ENCODE results near the gene KRT8. TPM values are rescaled to one million over a fixed set of nuclear protein-coding genes. Genes with fewer than 3 reads are reported as not detected.

Gene KRT8
- total RNA-seq, 1 donor from 2014 or later = 82.2 TPM

GRCh38 chr12:52878507-52879393, 26.1 kb downstream of the KRT8 start:
- intact Hi-C loops (cut with DNase I) = loop anchor here (1.0 to 10.0 kb wide), 3 partner anchors 295 to 834 kb away; no protein-coding TSS in a partner anchor

GRCh38 chr12:52877242-52877641, 27.6 kb downstream of the KRT8 start:
- intact Hi-C loops (cut with DNase I) = loop anchor here (10.0 kb wide), 2 partner anchors 662 to 832 kb away; no protein-coding TSS in a partner anchor
- no peak for DNase-seq (ENCODE audit: low spot score)

More at GRCh38 chr12:52878507-52879393, 26.1 kb downstream of the KRT8 start:
- DNase-seq (ENCODE audit: low spot score) = no peak

GRCh38 chr12:52876372-52876771, 28.5 kb downstream of the KRT8 start:
- DNase-seq (ENCODE audit: low spot score) = no peak
- intact Hi-C loops (cut with DNase I) = loop anchor here (10.0 kb wide), 2 partner anchors 662 to 832 kb away; no protein-coding TSS in a partner anchor

GRCh38 chr12:52874573-52875435, 30.1 kb downstream of the KRT8 start:
- DNase-seq (ENCODE audit: low spot score) = no peak
- intact Hi-C loops (cut with DNase I) = loop anchor here (2.0 to 10.0 kb wide), 3 partner anchors 660 to 830 kb away; no protein-coding TSS in a partner anchor

- intact Hi-C loops (cut with DNase I) = loop anchor here (2.0 to 10.0 kb wide), 3 partner anchors 659 to 829 kb away; no protein-coding TSS in a partner anchor
- DNase-seq (ENCODE audit: low spot score) = peak; percentile 94
These were observed 30.9 kb downstream of the KRT8 start for GRCh38 chr12:52873832-52874572.

- intact Hi-C loops (cut with DNase I) = loop anchor here (10.0 kb wide), 2 partner anchors 659 to 829 kb away; no protein-coding TSS in a partner anchor
- no peak for DNase-seq (ENCODE audit: low spot score)
These were observed 31.4 kb downstream of the KRT8 start for GRCh38 chr12:52873513-52873831.

- intact Hi-C loops (cut with DNase I) = loop anchor here (10.0 kb wide), 2 partner anchors 658 to 828 kb away; no protein-coding TSS in a partner anchor
- DNase-seq (ENCODE audit: low spot score) = no peak
These were observed 32.1 kb downstream of the KRT8 start for GRCh38 chr12:52872644-52873389.

GRCh38 chr12:52871291-52872039, 33.4 kb downstream of the KRT8 start:
- no peak for DNase-seq (ENCODE audit: low spot score)
- intact Hi-C loops (cut with DNase I) = loop anchor here (2.0 to 10.0 kb wide), 3 partner anchors 287 to 827 kb away; no protein-coding TSS in a partner anchor

GRCh38 chr12:52870361-52871290, 34.2 kb downstream of the KRT8 start:
- no peak for DNase-seq (ENCODE audit: low spot score)
- intact Hi-C loops (cut with DNase I) = loop anchor here (2.0 to 10.0 kb wide), 3 partner anchors 286 to 826 kb away; no protein-coding TSS in a partner anchor

GRCh38 chr12:52867642-52868041, 37.2 kb downstream of the KRT8 start:
- intact Hi-C loops (cut with DNase I) = no loop called here
- DNase-seq (ENCODE audit: low spot score) = no peak

- intact Hi-C loops (cut with DNase I) = no loop called here
- no peak for DNase-seq (ENCODE audit: low spot score)
These were observed 37.7 kb downstream of the KRT8 start for GRCh38 chr12:52867152-52867551.

- intact Hi-C loops (cut with DNase I) = no loop called here
These were observed 39.6 kb downstream of the KRT8 start for GRCh38 chr12:52865090-52865944.

GRCh38 chr12:52862023-52862422, 42.9 kb downstream of the KRT8 start:
- intact Hi-C loops (cut with DNase I) = no loop called here
- DNase-seq (ENCODE audit: low spot score) = no peak

More at GRCh38 chr12:52865090-52865944, 39.6 kb downstream of the KRT8 start:
- no peak for DNase-seq (ENCODE audit: low spot score)

GRCh38 chr12:52861511-52861910, 43.4 kb downstream of the KRT8 start:
- DNase-seq (ENCODE audit: low spot score) = no peak
- intact Hi-C loops (cut with DNase I) = no loop called here

- DNase-seq (ENCODE audit: low spot score) = no peak
- intact Hi-C loops (cut with DNase I) = no loop called here
These were observed 44.6 kb downstream of the KRT8 start for GRCh38 chr12:52860102-52860823.
